GM23248 (cell line): ENCODE results near the gene WNK4. TPM values are rescaled to one million over a fixed set of nuclear protein-coding genes. Genes with fewer than 3 reads are reported as not detected.
"Not testable (repeated sequence)": the region's sequence is repeated elsewhere in the genome, so short reads cannot be mapped to it uniquely, and the experiment has no call there.

Experiments used
- DNase-seq: peaks from one replicate; pipeline ENCODE4 v3.0.0-alpha.2; 2015
- H2AFZ ChIP-seq: fragments of 200-600 bp; sonication (generic); 2 replicates; pipeline ENCODE4 v1.6.1; 2016; ENCODE audit warnings: antibody characterized with exemption
- H3F3A ChIP-seq: fragments of 200-600 bp; sonication (generic); 2 replicates; pipeline ENCODE4 v1.6.1; 2016; ENCODE audit warnings: mild to moderate bottlenecking, antibody characterized with exemption, mixed run types; ENCODE audit not compliant: insufficient read depth
- H3K27ac ChIP-seq: fragments of 200-600 bp; sonication (generic); 2 replicates; pipeline ENCODE4 v1.5.1; 2016; ENCODE audit warnings: mild to moderate bottlenecking
- H3K27me3 ChIP-seq: fragments of 200-600 bp; sonication (generic); replicated peaks from 2 replicates; pipeline ENCODE4 v1.6.1; 2016; ENCODE audit warnings: mild to moderate bottlenecking; ENCODE audit not compliant: insufficient read depth
- H3K36me3 ChIP-seq: fragments of 200-600 bp; sonication (generic); 2 replicates; pipeline ENCODE4 v1.6.1; 2016; ENCODE audit warnings: low read depth, mild to moderate bottlenecking
- H3K4me1 ChIP-seq: fragments of 200-600 bp; sonication (generic); 2 replicates; pipeline ENCODE4 v1.6.1; 2016; ENCODE audit warnings: mild to moderate bottlenecking; ENCODE audit not compliant: insufficient read depth
- H3K4me2 ChIP-seq: fragments of 200-600 bp; sonication (generic); one replicate; pipeline ENCODE4 v1.6.1; 2016; ENCODE audit warnings: mild to moderate bottlenecking; ENCODE audit not compliant: unreplicated experiment
- H3K4me3 ChIP-seq: fragments of 200-600 bp; sonication (generic); 2 replicates; pipeline ENCODE4 v1.5.1; 2016; ENCODE audit warnings: mild to moderate bottlenecking
- H3K79me2 ChIP-seq: fragments of 200-600 bp; sonication (generic); 2 replicates; pipeline ENCODE4 v1.6.1; 2016; ENCODE audit warnings: mild to moderate bottlenecking; ENCODE audit not compliant: insufficient read depth
- H3K9ac ChIP-seq: fragments of 200-600 bp; sonication (generic); 2 replicates; pipeline ENCODE4 v1.6.1; 2016; ENCODE audit warnings: mild to moderate bottlenecking
- H3K9me2 ChIP-seq: fragments of 200-600 bp; sonication (generic); 2 replicates; pipeline ENCODE4 v1.6.1; 2016; ENCODE audit warnings: mixed run types, mild to moderate bottlenecking, moderate library complexity; ENCODE audit not compliant: insufficient read depth
- H3K9me3 ChIP-seq: fragments of 200-600 bp; sonication (generic); one replicate; pipeline ENCODE4 v1.6.1; 2017; ENCODE audit warnings: low read depth
- H4K20me1 ChIP-seq: fragments of 200-600 bp; sonication (generic); 2 replicates; pipeline ENCODE4 v1.6.0; 2016; ENCODE audit not compliant: insufficient read depth
- EZH2 ChIP-seq: fragments of 200-600 bp; sonication (generic); IDR thresholded peaks from 2 replicates; pipeline ENCODE4 v1.6.1; 2018; ENCODE audit warnings: antibody characterized with exemption, mild to moderate bottlenecking; ENCODE audit not compliant: insufficient read depth, poor library complexity, severe bottlenecking
- EZH2phosphoT487 ChIP-seq: fragments of 200-600 bp; sonication (generic); IDR thresholded peaks from 2 replicates; pipeline ENCODE4 v1.6.1; 2018; ENCODE audit warnings: antibody characterized with exemption, moderate library complexity, mild to moderate bottlenecking, low read depth; ENCODE audit not compliant: insufficient read depth
- WGBS, 2 experiments: methylation state at CpG; one replicate each; pipeline ENCODE4 v1.1.6; 2015 to 2017; ENCODE audit warnings: low lambda C conversion rate in 2 of 2, low coverage in 1 of 2; ENCODE audit errors: missing lambda C conversion rate in 2 of 2; 5-methylcytosine and 5-hydroxymethylcytosine counted together
- in situ Hi-C: fragments of 300-500 bp; cut with MboI; formaldehyde crosslinking; loops from 2 replicates; pipeline ENCODE4 v1.15.0; 2020
- polyA plus RNA-seq: library from polyadenylated mRNA; unstranded; fragments of >200 nt; fragmentation: Nextera tagmentation; extraction: Ambion mirVana; gene quantifications from 2 replicates; pipeline ENCODE4 v1.2.1, GENCODE V29; 2016
- total RNA-seq: library from RNA; depleted of rRNA; stranded (reverse); fragments of >200 nt; shearing (Covaris generic); gene quantifications from 2 replicates; pipeline ENCODE4 v1.2.3, GENCODE V29; 2014

WNK4 gene
- total and polyA plus RNA-seq, 2 experiments from 2014 or later: 3.0 to 12.6 TPM

GRCh38 chr17:42767512-42767911 is 12.9 kb upstream of the WNK4 start:
- Histone ChIP-seq H3K4me1 (no peaks in the 10 kb centered on the region), H3K9ac (no peak overlapping the region), H3K4me3 (no peak overlapping the region), H4K20me1 (no peaks in the 10 kb centered on the region), H3K4me2 (no peak overlapping the region), H3K9me3 (no peaks in the 10 kb centered on the region), H3K79me2 (no peaks in the 10 kb centered on the region), H3K36me3 (no peaks in the 10 kb centered on the region), H3K27me3 (no peaks in the 10 kb centered on the region), H3K9me2 (no peaks in the 10 kb centered on the region), H3K27ac (no peak overlapping the region), H2AFZ (no peak overlapping the region), H3F3A (no peaks in the 10 kb centered on the region)
- in situ Hi-C loops: no loop called here
- no peak for DNase-seq
- TF ChIP-seq EZH2 (no peak), EZH2phosphoT487 (no peak)

- H3K36me3 ChIP-seq, H3K4me1 ChIP-seq, H3K27ac ChIP-seq, H3K9me3 ChIP-seq, H3K79me2 ChIP-seq, H3F3A ChIP-seq, H3K9me2 ChIP-seq, H3K4me2 ChIP-seq, DNase-seq, H2AFZ ChIP-seq, H3K27me3 ChIP-seq, H3K4me3 ChIP-seq, H3K9ac ChIP-seq, in situ Hi-C loops, H4K20me1 ChIP-seq: not testable (repeated sequence)
- WGBS, 2 experiments: 69% methylated on average over 9 of the region's 9 CpGs
Observed at GRCh38 chr17:42768006-42768405, 12.4 kb upstream of the WNK4 start.

DNA sequence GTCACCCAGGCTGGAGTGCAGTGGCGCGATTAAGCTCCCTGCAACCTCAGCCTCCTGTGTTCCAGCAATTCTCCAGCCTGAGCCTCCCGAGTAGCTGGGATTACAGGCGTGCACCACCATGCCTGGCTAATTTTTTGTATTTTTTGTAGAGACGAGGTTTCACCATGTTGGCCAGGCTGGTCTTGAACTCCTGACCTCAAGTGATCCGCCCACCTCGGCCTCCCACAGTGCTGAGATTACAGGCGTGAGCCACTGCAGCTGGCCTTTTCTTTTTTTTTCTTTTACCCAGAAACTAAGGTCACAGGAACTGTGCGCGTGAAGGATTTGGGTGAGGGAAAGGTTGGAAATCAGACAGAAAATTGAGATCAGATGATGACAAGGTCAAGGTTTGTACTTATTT is 10.4 kb upstream of the WNK4 start:
- in situ Hi-C loops, H2AFZ ChIP-seq, H3K4me1 ChIP-seq, H3K79me2 ChIP-seq, H4K20me1 ChIP-seq, H3K9me3 ChIP-seq, H3K27me3 ChIP-seq, H3K4me3 ChIP-seq, H3K4me2 ChIP-seq, DNase-seq, H3K27ac ChIP-seq, H3K36me3 ChIP-seq, H3K9ac ChIP-seq, H3K9me2 ChIP-seq: not testable (repeated sequence)
- 73 to 75% methylated on average over 10 of the region's 10 CpGs for WGBS, 2 experiments
- H3F3A ChIP-seq: peaks cover 13% of the 10 kb centered on the region; the same call in 1 of the 2 replicates

GRCh38 chr17:42772945-42773289 is 7.5 kb upstream of the WNK4 start:
- Histone ChIP-seq H3K4me1 (peaks cover 16% of the 10 kb centered on the region), H3K4me2 (peak overlapping the region; percentile 85), H3K4me3 (peak overlapping the region; percentile 93), H4K20me1 (no peaks in the 10 kb centered on the region), H3K9me3 (no peaks in the 10 kb centered on the region), H3K36me3 (peaks cover 7% of the 10 kb centered on the region; the same call in 1 of the 2 replicates), H3K79me2 (peaks cover 11% of the 10 kb centered on the region; the same call in 1 of the 2 replicates), H3K27ac (peak overlapping the region; percentile 66), H2AFZ (peak overlapping the region; percentile 97), H3K9me2 (no peaks in the 10 kb centered on the region), H3K9ac (peak overlapping the region; percentile 89), H3F3A (peaks cover 16% of the 10 kb centered on the region; the same call in 1 of the 2 replicates), H3K27me3 (no peaks in the 10 kb centered on the region)
- in situ Hi-C loops: no loop called here
- TF ChIP-seq EZH2phosphoT487: no peak
- no peak for TF ChIP-seq EZH2
- DNase-seq: no peak
- 1 to 2% methylated on average over 3 of the region's 3 CpGs for WGBS, 2 experiments

- H3K79me2 ChIP-seq: peaks cover 11% of the 10 kb centered on the region; the same call in 1 of the 2 replicates
- H2AFZ ChIP-seq: peak within 1 kb of the TSS; percentile 97
- no peaks in the 10 kb centered on the region for H3K9me3 ChIP-seq
- TF ChIP-seq EZH2phosphoT487: no peak
- TF ChIP-seq EZH2: no peak
- H3K4me3 ChIP-seq: peak within 1 kb of the TSS; percentile 93
- H3K9me2 ChIP-seq: no peaks in the 10 kb centered on the region
- H3K9ac ChIP-seq: peak within 1 kb of the TSS; percentile 89
- H3K4me1 ChIP-seq: peaks cover 16% of the 10 kb centered on the region
- H3K27ac ChIP-seq: peak within 1 kb of the TSS; percentile 66
- peak; percentile 94 for DNase-seq
- in situ Hi-C loops: no loop called here
- H3K27me3 ChIP-seq: no peaks in the 10 kb centered on the region
- WGBS, 2 experiments: 1 to 2% methylated on average over 36 to 39 of the region's 39 CpGs
- peaks cover 7% of the 10 kb centered on the region; the same call in 1 of the 2 replicates for H3K36me3 ChIP-seq
- H4K20me1 ChIP-seq: no peaks in the 10 kb centered on the region
- peak within 1 kb of the TSS; percentile 85 for H3K4me2 ChIP-seq
- peaks cover 16% of the 10 kb centered on the region; the same call in 1 of the 2 replicates for H3F3A ChIP-seq
Observed at GRCh38 chr17:42773290-42774035, 6.9 kb upstream of the WNK4 start, which contains the start of gene VPS25. Gene VPS25, plus strand, starts transcription at chr17:42773449. Its CDS starts 27 bp downstream, at chr17:42773476.
